Lower leg skin (tissue), 3 donors: Measurements from ENCODE around the gene CHD5.

ENCODE experiments used
- POLR2A ChIP-seq, 2 donors: fragments of 450-650 bp; IDR thresholded peaks; one replicate each; pipeline ENCODE4 v1.6.1; 2016 to 2017; ENCODE audit warnings: antibody characterized with exemption in 2 of 2, mild to moderate bottlenecking in 1 of 2, moderate library complexity in 1 of 2
- TF ChIP-seq, protein P1 (sequence below), 3 donors: fragments of 450-650 bp; IDR thresholded peaks; one replicate each; pipeline ENCODE4 v1.5.1; 2016; ENCODE audit warnings: antibody characterized with exemption in 3 of 3, mild to moderate bottlenecking in 3 of 3, moderate library complexity in 2 of 3

DNA sequence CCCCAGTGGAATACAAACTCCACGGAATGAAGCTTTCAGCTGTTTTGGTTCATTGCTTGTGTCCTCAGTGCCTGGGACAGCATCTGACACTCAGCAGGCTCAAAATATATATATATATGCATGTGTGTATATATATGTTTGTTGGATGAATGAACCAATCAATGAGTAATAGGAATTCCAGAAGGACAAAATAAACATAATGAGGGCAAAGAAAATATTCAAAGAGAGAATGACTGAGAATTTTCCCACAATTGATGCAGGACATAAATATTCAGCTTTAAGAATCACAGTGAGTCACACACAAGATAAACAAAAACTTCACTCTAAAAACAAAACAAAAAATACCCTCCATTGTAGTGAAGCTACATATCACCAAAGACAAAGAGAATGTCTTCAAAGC, 64.0 kb downstream of the CHD5 start:
- TF ChIP-seq POLR2A (IDR thresholded peaks at IDR 0.05), result no peak
- TF ChIP-seq, protein P1, sequence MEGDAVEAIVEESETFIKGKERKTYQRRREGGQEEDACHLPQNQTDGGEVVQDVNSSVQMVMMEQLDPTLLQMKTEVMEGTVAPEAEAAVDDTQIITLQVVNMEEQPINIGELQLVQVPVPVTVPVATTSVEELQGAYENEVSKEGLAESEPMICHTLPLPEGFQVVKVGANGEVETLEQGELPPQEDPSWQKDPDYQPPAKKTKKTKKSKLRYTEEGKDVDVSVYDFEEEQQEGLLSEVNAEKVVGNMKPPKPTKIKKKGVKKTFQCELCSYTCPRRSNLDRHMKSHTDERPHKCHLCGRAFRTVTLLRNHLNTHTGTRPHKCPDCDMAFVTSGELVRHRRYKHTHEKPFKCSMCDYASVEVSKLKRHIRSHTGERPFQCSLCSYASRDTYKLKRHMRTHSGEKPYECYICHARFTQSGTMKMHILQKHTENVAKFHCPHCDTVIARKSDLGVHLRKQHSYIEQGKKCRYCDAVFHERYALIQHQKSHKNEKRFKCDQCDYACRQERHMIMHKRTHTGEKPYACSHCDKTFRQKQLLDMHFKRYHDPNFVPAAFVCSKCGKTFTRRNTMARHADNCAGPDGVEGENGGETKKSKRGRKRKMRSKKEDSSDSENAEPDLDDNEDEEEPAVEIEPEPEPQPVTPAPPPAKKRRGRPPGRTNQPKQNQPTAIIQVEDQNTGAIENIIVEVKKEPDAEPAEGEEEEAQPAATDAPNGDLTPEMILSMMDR (IDR thresholded peaks at IDR 0.05), result no peak
